HG03469 (cell line): ENCODE measurements around the gene C7orf33.
"Not testable (repeated sequence)": the region's sequence is repeated elsewhere in the genome, so short reads cannot be mapped to it uniquely, and the experiment has no call there.

Experiments
- ATAC-seq: cut with Tn5 transposase; IDR thresholded peaks from one replicate; pipeline ENCODE4 v1.9.1; 2021; ENCODE audit warnings: mild to moderate bottlenecking, moderate library complexity, moderate number of reproducible peaks; ENCODE audit not compliant: unreplicated experiment

Gene C7orf33

GRCh38 chr7:148579366-148579765 lies 11.2 kb upstream of the C7orf33 start:
- no peak for ATAC-seq

- no peak for ATAC-seq
These were observed 10.1 kb upstream of the C7orf33 start for GRCh38 chr7:148580446-148580845.

GRCh38 chr7:148581624-148582023 lies 8.9 kb upstream of the C7orf33 start:
- ATAC-seq, result no peak

GRCh38 chr7:148584154-148584827 lies 6.3 kb upstream of the C7orf33 start:
- peak; percentile 96 for ATAC-seq

GRCh38 chr7:148585399-148585798 lies 5.2 kb upstream of the C7orf33 start:
- no peak for ATAC-seq

- no peak for ATAC-seq
These were observed 3.5 kb upstream of the C7orf33 start for GRCh38 chr7:148587076-148587475.

- no peak for ATAC-seq
These were observed 2.4 kb upstream of the C7orf33 start for GRCh38 chr7:148588168-148588567.

- no peak for ATAC-seq
These were observed 1.9 kb upstream of the C7orf33 start for GRCh38 chr7:148588670-148589131.

- no peak for ATAC-seq
These were observed 926 bp upstream of the C7orf33 start for GRCh38 chr7:148589640-148590039.

- ATAC-seq, result not testable (repeated sequence)
These were observed 5.8 kb downstream of the C7orf33 start for GRCh38 chr7:148596354-148596753.

- ATAC-seq, result no peak
These were observed 7.8 kb downstream of the C7orf33 start for GRCh38 chr7:148598351-148598750.

GRCh38 chr7:148605350-148605749 lies 14.8 kb downstream of the C7orf33 start:
- ATAC-seq, result no peak

GRCh38 chr7:148607151-148607661 lies 16.6 kb downstream of the C7orf33 start:
- no peak for ATAC-seq

GRCh38 chr7:148609045-148609725 lies 18.6 kb downstream of the C7orf33 start:
- ATAC-seq, result no peak

- no peak for ATAC-seq
These were observed 21.1 kb downstream of the C7orf33 start for GRCh38 chr7:148611692-148612091.

- no peak for ATAC-seq
These were observed 24.6 kb downstream of the C7orf33 start for GRCh38 chr7:148615085-148615730.

- no peak for ATAC-seq
These were observed 30.3 kb downstream of the C7orf33 start for GRCh38 chr7:148620749-148621359.

GRCh38 chr7:148621563-148621962 lies 31.0 kb downstream of the C7orf33 start:
- no peak for ATAC-seq

GRCh38 chr7:148622887-148623585 lies 32.5 kb downstream of the C7orf33 start:
- no peak for ATAC-seq

- ATAC-seq, result no peak
These were observed 33.2 kb downstream of the C7orf33 start for GRCh38 chr7:148623586-148624282.
